ENCODE results near the gene OR10V1. TPM values are rescaled to one million over a fixed set of nuclear protein-coding genes. Genes with fewer than 3 reads are reported as not detected.

Gene OR10V1
- total RNA-seq, 2 donors from 2014 or later = not detected

- Histone ChIP-seq H3K27ac (no peak overlapping the region), H3K27me3 (replicated peaks; ENCODE audit: insufficient read depth) (no peaks in the 10 kb centered on the region), H3K4me3 (no peak overlapping the region), H3K9me3 (no peaks in the 10 kb centered on the region), H3K4me1 (ENCODE audit: control insufficient read depth in 1 of 2, low read depth in 2 of 2) (peaks cover 0 to 9% of the 10 kb centered on the region in 2 donors), H3K36me3 (no peaks in the 10 kb centered on the region)
- TF ChIP-seq CTCF (IDR thresholded peaks at IDR 0.05) = no peak
- ATAC-seq (ENCODE audit: insufficient number of reproducible peaks, low FRiP score, low read depth) = no peak
- DNase-seq (ENCODE audit: low spot score) = no peak
Observed at GRCh38 chr11:59674291-59674690, 39.4 kb downstream of the OR10V1 start.

- no peaks in the 10 kb centered on the region for H3K9me3 ChIP-seq
- H3K27ac ChIP-seq = no peak overlapping the region
- no peak for DNase-seq (ENCODE audit: low spot score)
- no peaks in the 10 kb centered on the region for H3K27me3 ChIP-seq (replicated peaks; ENCODE audit: insufficient read depth)
- peaks cover 0 to 9% of the 10 kb centered on the region in 2 donors for H3K4me1 ChIP-seq (ENCODE audit: control insufficient read depth in 1 of 2, low read depth in 2 of 2)
- H3K36me3 ChIP-seq = no peaks in the 10 kb centered on the region
- H3K4me3 ChIP-seq = no peak overlapping the region
- TF ChIP-seq CTCF (IDR thresholded peaks at IDR 0.05) = no peak
- ATAC-seq (ENCODE audit: insufficient number of reproducible peaks, low FRiP score, low read depth) = no peak
Observed at GRCh38 chr11:59673291-59673690, 40.4 kb downstream of the OR10V1 start.

- no peak for ATAC-seq (ENCODE audit: insufficient number of reproducible peaks, low FRiP score, low read depth)
- Histone ChIP-seq H3K36me3 (peaks cover 1% of the 10 kb centered on the region), H3K4me1 (ENCODE audit: control insufficient read depth in 1 of 2, low read depth in 2 of 2) (peaks cover 13 to 25% of the 10 kb centered on the region in 2 donors), H3K27me3 (replicated peaks; ENCODE audit: insufficient read depth) (no peaks in the 10 kb centered on the region), H3K4me3 (no peak overlapping the region), H3K9me3 (no peaks in the 10 kb centered on the region), H3K27ac (no peak overlapping the region)
- DNase-seq (ENCODE audit: low spot score) = no peak
- no peak for TF ChIP-seq CTCF (IDR thresholded peaks at IDR 0.05)
Observed at GRCh38 chr11:59671471-59671870, 42.2 kb downstream of the OR10V1 start.

GRCh38 chr11:59669611-59670009, 44.0 kb downstream of the OR10V1 start:
- Histone ChIP-seq H3K9me3 (no peaks in the 10 kb centered on the region), H3K4me3 (peak overlapping the region; percentile 99), H3K27ac (peak overlapping the region; percentile 97 to 98), H3K27me3 (replicated peaks; ENCODE audit: insufficient read depth) (no peaks in the 10 kb centered on the region), H3K4me1 (ENCODE audit: control insufficient read depth in 1 of 2, low read depth in 2 of 2) (peaks cover 13 to 26% of the 10 kb centered on the region in 2 donors), H3K36me3 (peaks cover 17% of the 10 kb centered on the region)
- ATAC-seq (ENCODE audit: insufficient number of reproducible peaks, low FRiP score, low read depth) (peak; percentile 1), DNase-seq (ENCODE audit: low spot score) (no peak)
- TF ChIP-seq CTCF (IDR thresholded peaks at IDR 0.05) = peak; percentile 13

GRCh38 chr11:59668950-59669610, 44.6 kb downstream of the OR10V1 start, which contains the start of gene PATL1:
PATL1 (minus strand) TSS chr11:59669037; CDS start chr11:59668895, 142 bp downstream.
- H3K27ac ChIP-seq = peak within 1 kb of the TSS; percentile 97 to 98
- peak; percentile 96 for ATAC-seq (ENCODE audit: insufficient number of reproducible peaks, low FRiP score, low read depth)
- peak within 1 kb of the TSS; percentile 99 for H3K4me3 ChIP-seq
- peaks cover 13 to 26% of the 10 kb centered on the region in 2 donors for H3K4me1 ChIP-seq (ENCODE audit: control insufficient read depth in 1 of 2, low read depth in 2 of 2)
- H3K36me3 ChIP-seq = peaks cover 22% of the 10 kb centered on the region
- no peak for TF ChIP-seq CTCF (IDR thresholded peaks at IDR 0.05)
- no peaks in the 10 kb centered on the region for H3K9me3 ChIP-seq
- peak; percentile 98 for DNase-seq (ENCODE audit: low spot score)
- H3K27me3 ChIP-seq (replicated peaks; ENCODE audit: insufficient read depth) = no peaks in the 10 kb centered on the region
